Stimulated activated CD8-positive, alpha-beta memory T cell treated with anti-CD3 and anti-CD28 coated beads, Interleukin-15, amount 100 ng/mL, for 24 hours (primary cell): ENCODE results near the gene LRRC51.

ENCODE experiments used
- DNase-seq: peaks from one replicate; pipeline ENCODE4 v3.0.0-alpha.2; 2020; ENCODE audit warnings: low read depth

LRRC51 gene

GRCh38 chr11:72070491-72070890 lies 10.2 kb upstream of the LRRC51 start:
- no peak for DNase-seq

- no peak for DNase-seq
Observed at GRCh38 chr11:72072348-72072747, 8.3 kb upstream of the LRRC51 start.

- DNase-seq, result no peak
Observed at GRCh38 chr11:72075109-72075508, 5.5 kb upstream of the LRRC51 start.

DNA sequence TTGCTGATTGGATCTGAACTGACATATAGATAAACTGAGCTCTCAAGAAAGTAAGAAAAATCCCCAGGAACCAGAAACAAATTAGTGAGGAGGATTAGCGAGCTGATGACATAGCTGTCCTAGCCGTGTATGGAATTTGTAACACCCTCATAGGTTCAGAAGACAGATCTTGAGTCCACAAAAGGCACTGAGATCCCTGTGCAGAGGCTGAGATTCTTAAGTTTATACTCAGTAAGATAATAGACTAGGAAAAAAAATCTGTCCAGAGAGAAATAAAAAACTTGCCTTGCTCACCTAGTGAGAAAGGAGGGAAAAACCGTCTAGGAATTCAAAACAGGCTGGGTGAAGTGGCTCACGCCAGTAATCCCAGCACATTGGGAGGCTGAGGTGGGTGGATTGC lies 4.9 kb upstream of the LRRC51 start:
- DNase-seq, result no peak

- no peak for DNase-seq
Observed at GRCh38 chr11:72078477-72078876, 2.2 kb upstream of the LRRC51 start.

DNA sequence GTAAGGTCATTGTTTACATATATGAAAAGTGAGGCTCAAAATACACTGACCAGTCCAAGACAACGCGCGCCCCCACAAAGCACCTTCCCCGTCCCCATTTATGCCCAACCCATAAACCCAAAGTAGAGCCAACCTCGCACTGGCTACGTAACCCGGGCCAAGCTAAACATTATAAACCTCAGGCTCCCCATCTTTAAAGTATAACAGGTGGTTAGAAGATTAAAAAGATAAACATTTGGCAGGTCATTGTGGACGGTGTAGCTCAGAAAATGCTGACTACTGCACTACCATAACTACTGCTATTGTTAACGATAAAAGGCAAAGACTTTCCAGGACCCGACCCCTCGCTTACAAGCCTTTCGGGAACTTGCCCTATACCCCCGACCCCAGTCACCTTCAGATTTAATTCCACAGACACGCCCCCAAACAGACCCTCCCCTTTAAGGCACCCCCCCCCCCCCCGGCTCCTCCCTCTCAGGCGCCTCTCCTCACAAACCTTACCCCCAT lies 778 bp upstream of the LRRC51 start:
- no peak for DNase-seq

- DNase-seq, result no peak
Observed at GRCh38 chr11:72081184-72081644, 564 bp downstream of the LRRC51 start.

GRCh38 chr11:72081821-72082453 lies 1.3 kb downstream of the LRRC51 start:
- no peak for DNase-seq

GRCh38 chr11:72083414-72083813 lies 2.8 kb downstream of the LRRC51 start:
- DNase-seq, result no peak

GRCh38 chr11:72084076-72084475 lies 3.4 kb downstream of the LRRC51 start:
- DNase-seq, result no peak

- no peak for DNase-seq
Observed at GRCh38 chr11:72084965-72085364, 4.3 kb downstream of the LRRC51 start.

GRCh38 chr11:72085621-72086351 lies 5.1 kb downstream of the LRRC51 start:
- no peak for DNase-seq

GRCh38 chr11:72088076-72088808 lies 7.6 kb downstream of the LRRC51 start:
- DNase-seq, result no peak

GRCh38 chr11:72091292-72091691 lies 10.6 kb downstream of the LRRC51 start:
- DNase-seq, result no peak

- no peak for DNase-seq
Observed at GRCh38 chr11:72098741-72099140, 18.1 kb downstream of the LRRC51 start.

DNA sequence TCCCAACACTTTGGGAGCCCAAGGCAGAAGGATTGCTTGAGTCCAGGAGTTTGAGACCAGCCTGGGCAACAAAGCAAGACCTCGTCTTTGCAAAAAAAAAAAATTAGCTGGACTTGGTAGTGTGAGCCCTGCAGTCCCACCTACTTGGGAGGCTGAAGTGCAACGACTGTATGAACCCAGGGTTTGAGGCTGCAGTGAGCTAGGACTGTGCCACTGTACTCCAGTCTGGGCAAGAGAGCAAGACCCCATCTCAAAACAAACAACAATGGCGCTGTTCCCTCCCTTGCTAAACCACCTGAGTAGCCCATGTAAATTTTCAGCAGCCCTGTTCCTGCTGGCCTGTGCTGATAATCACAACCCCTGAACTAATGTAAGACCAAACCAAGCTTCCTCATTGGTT lies 19.4 kb downstream of the LRRC51 start:
- no peak for DNase-seq

DNA sequence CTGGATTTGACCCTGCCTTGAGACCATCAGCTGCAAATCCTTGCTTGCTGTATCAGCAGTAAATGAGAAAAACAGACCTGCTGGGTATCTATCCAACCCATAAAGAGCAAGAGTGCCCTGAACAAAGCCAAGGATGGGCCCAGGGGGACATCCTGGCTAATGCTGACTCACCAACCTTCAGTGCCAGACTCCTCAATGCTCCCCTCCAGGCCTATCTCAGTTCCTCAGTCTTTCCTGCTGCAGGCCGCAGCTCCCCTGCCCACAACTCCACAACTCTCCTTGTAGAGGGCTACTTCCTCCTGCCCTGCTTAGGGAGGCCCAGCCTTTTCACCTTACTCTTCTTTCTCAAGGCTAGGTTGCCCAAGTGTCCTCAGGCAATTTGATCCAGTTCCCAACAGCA lies 19.8 kb downstream of the LRRC51 start:
- DNase-seq, result no peak

GRCh38 chr11:72102162-72102561 lies 21.5 kb downstream of the LRRC51 start:
- DNase-seq, result no peak

- DNase-seq, result no peak
Observed at GRCh38 chr11:72102631-72102945, 21.9 kb downstream of the LRRC51 start.

DNA sequence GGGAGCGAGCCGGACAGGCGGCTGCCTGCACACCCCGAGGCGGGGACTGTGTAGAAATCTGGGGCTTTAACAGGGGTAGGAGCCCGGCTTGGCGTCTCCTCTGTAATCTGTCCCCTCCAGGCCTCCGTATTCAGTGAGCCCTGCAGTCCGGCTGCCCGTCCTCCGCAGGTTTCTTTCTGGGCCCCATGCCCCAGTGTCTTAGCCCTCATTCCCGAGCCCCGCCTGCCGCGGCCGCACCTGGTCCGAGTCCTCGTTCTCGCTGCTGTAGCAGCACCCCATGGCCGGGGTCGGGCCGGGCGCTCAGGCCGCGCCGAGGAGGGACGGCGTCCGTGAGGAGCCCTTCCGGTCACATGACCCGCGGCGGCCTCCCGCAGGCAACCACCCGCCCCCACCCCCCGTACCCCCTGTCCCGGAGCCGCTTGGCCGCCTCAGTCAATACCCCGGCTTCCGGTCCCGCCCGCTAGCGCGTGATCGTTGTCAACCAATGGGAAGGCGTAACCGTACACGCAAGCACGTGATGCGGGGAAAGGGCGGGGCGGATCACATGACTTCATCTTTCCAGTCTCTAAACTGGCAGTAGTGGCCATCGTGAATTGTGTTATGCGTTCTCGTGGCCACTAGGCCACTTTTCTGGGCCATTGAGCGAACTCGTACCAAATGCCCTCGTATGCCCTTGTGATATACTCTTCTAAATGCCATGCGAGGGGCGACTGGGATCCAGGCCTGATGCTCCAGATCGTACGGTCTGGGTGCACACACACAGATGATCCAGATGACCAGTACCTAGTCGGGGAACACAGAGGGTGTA lies 22.5 kb downstream of the LRRC51 start, which contains the start of gene LAMTOR1:
Gene LAMTOR1 (minus strand): TSS at position 352 of the 808 bp plus-strand sequence. CDS start 73 bp downstream, at position 279.
- peak; percentile 93 for DNase-seq

DNA sequence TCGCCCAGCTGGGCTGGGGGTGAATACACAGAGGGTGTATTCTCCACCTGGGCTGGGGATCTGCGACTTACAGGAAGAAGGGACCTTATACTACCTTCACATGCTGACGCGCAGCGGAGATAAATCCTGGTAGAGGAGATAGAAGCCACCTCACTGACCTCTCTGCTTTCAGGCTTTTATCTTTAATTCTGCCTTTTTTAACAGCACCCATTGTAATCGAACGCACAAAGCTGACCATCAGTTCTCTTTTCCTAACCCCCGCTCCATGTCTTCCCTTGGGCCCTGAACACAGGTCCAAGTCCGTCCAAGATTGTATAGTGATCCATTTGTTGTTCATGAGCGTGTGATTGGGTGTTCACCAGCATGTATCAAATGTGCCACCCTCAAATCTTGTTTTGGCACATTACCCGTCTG lies 23.1 kb downstream of the LRRC51 start:
- no peak for DNase-seq

- no peak for DNase-seq
Observed at GRCh38 chr11:72105888-72106287, 25.2 kb downstream of the LRRC51 start, which contains the start of gene TOMT. TOMT (plus strand) TSS chr11:72105924; CDS start chr11:72105952, 28 bp downstream.
